Transverse colon (tissue), 4 donors: Measurements from ENCODE around the gene THSD4.

Source experiments
- CTCF ChIP-seq, 5 experiments: fragments of 200-600 bp in 3 of 5; fragments of 450-650 bp in 2 of 5; sonication (generic) in 3 of 5; IDR thresholded peaks; 1 replicate in 2 of 5; 2 replicates in 3 of 5; pipeline ENCODE4 v1.5.1; 2016 to 2017; ENCODE audit warnings: antibody characterized with exemption in 5 of 5, inconsistent platforms in 3 of 5, mild to moderate bottlenecking in 2 of 5, moderate library complexity in 1 of 5
- POLR2A ChIP-seq: fragments of 450-650 bp; IDR thresholded peaks from one replicate; pipeline ENCODE4 v1.6.1; 2016; ENCODE audit warnings: antibody characterized with exemption, mild to moderate bottlenecking, moderate library complexity
- POLR2AphosphoS5 ChIP-seq, 3 donors: sonication (generic); formaldehyde crosslinking; IDR thresholded peaks; one replicate each; pipeline ENCODE4 v1.6.1; 2016; ENCODE audit warnings: antibody characterized with exemption in 3 of 3

- TF ChIP-seq CTCF (IDR thresholded peaks at IDR 0.05) (no peak), POLR2A (no peak), POLR2AphosphoS5 (IDR thresholded peaks at IDR 0.05) (no peak)
Measured at GRCh38 chr15:71682001-71682400, 566.7 kb downstream of the THSD4 start.
